Measurements from ENCODE around the gene STK32B.
"Not testable (repeated sequence)": the region's sequence is repeated elsewhere in the genome, so short reads cannot be mapped to it uniquely, and the experiment has no call there.

The STK32B gene

DNA sequence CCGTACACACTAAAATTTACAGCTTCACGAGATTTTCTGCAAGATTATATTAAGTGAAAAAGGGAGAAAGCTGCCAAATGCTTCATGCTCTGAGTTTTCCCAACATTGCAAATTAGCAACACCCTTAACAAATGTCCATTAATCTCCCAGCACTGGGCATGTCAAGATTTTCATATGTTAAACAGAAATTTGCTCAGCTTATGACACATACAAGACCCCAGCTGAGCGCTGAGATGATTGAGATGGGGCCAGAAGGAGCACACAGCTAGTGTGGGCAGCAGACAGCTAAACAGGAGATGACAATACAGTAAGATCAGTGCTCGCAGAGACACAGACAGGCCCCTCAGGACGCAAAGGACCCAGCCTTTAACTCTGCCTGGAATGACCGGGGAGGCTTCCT, 208.8 kb downstream of the STK32B start:
- DNase-seq (ENCODE audit: low spot score), result no peak

DNA sequence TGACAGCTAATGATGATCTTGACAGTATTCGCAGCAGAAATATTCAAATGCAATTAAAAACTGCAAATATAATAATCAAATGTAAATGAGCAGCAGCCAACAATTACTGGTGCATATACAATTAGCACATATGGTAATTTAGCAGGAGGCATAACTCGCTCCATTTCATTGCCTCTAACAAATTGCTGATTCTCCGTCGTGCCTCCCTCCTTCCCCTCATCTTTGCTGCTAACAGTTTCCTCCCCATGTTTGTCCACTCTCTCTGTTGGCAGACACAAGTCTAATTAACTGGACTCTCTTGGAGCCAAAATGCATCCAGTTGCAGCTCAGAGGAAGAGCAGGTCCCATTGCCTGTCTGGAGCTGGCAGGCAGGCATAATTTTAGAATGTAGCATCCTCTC, 210.6 kb downstream of the STK32B start:
- no peak for DNase-seq (ENCODE audit: low spot score)

DNA sequence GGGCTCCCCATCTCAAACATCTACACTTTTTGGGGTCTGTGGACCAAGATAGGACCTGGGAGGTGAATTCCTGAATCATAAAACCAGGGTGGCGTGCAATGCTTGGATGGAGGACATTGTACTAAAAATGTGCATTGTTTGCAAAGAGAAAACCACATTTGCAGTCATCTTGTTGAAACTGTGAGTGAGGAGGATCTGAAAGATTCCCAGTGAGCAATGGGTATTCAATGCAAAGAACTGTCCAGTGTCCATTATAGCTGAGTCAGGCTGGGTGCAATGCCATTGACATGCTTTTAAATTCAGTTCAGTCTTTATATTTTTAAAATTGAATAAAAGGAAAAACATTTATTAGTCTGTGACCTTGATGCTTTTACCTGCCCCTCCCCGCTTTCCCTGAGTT, 215.7 kb downstream of the STK32B start:
- DNase-seq (ENCODE audit: low spot score), result no peak

DNA sequence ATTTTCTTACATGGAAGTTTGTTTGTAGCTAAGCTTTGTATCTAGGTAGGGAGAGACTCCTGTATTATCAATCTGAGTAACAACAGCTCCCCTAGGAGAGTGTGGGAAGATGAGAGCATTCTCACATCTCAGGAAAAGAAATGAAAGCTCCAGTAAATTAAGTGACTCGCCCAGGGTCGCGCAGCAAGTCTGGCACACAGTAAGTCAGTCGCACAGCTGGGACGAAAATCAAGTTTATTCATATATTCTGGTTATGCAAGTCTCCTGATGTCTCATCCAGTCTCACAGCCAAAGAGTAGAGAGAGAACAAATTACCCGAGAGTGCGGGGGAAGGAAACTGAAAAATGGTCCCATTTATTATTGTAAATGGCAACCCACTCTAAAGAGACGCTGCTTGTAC, 216.1 kb downstream of the STK32B start:
- no peak for DNase-seq (ENCODE audit: low spot score)

DNA sequence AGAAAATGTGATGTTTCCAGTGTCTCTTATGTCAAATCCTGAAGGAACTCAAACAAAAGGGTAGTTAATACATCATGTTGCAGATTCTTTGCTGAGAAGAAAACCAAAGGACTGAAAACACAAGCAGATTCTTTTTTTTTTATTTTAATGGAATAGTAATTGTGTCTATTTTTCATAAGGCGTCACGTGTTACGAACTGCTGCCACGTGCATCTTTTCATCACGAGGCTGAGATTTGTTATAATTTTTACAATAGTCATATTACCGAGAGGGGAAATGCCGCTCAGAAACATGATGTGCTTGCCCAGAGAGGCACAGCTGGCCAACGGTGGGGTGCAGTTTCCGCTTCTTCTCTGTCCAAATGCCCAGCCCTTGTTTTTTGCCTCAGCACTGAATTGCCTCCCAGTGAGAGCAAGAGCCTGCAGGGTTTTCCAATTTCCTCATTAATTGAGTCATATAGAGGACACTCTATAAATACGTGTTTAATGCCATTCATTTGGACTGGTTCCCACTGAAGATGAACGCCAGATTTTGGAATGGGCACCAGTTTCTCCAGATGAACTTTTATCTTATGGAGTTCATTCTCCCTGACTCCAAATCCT, 225.3 kb downstream of the STK32B start:
- DNase-seq (ENCODE audit: low spot score), result no peak

DNA sequence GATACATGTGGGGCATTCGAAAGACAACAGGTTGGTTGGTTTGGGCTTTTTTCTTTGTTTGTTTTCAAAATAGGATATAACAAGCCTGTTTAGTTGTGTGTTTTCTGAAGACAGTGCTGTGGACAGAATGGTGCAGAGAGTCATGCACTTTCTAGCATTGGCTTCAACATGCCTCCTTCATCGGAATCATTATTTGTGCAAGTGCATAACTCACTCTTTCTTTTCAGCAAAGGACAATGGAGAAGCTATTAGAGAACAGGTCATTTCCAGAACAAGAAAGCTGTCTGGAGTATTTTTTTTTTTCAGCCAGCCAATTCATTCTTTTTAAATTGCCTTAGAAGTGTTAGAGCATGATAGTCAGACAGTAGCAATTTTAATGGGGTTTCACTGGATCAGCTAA, 225.8 kb downstream of the STK32B start:
- no peak for DNase-seq (ENCODE audit: low spot score)

DNA sequence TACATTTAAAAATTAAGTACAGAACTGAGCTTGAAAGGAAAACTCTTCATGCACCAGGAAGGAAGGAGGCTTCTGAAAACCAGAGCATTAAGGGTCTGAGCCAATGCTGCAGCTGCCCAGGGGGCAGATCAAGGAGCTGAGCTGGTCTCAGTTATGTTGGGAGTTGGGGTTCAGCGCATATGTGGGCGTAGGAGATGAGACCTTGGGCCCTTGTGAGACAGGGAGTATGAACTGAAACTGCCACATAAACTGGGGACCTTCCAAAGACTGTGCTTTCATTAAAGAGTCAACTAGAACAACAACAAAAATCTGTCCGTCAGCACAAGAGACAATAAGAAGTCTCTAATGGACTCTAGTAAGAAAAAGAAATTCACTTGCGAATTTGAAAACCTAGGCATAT, 226.9 kb downstream of the STK32B start:
- DNase-seq (ENCODE audit: low spot score), result no peak

DNA sequence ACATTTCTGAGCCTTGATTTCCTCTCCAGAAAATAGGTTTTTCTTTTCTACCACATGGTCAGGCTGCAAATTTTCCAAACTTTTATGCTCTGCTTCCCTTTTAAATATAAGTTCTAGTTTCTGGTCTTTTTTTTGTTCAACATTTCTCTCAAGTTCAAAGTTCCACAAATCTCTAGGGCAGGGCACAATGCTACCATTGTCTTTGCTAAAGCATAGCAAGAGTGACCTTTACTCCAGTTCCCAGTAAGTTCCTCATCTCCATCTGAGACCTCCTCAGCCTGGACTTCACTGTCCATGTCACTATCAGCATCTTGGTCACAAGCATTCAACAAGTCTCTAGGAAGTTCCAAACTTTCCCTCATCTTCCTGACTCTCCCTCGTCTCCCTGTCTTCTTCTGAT, 228.8 kb downstream of the STK32B start:
- not testable (repeated sequence) for DNase-seq (ENCODE audit: low spot score)

DNA sequence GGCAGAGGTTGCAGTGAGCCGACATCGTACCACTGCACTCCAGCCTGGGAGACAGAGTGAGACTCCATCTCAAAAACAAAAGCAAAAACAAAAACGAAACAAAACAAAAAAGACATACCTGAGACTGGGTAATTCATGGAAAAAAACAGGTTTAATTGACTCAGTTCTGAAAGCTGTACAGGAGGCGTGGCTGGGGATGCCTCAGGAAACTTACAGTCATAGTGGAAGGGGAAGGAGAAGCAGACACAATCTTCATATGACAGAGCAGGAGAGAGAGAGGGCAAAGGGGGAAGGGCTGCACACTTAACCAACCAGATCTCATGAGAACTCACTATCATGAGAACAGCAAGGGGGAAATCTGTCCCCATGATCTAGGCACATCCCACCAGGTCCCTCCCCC, 229.5 kb downstream of the STK32B start:
- DNase-seq (ENCODE audit: low spot score), result no peak

DNA sequence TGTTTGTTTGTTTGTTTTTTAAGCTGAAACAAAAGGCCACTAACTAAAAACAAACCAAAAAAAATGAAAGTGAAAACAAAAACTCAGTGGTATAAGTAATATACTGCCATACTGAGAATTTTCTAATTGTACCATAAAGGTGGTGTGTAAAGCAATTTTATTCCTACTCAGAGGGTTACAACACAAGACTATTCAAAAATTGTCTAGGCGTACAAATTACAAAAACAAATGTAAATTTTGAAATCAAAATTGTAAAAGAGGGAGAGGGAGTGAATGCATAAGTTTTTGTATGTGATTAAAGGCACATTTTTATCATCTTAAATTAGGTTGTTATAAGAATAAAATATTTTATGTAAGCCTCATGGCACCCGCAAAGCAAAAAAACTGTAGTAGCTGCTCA, 232.6 kb downstream of the STK32B start:
- no peak for DNase-seq (ENCODE audit: low spot score)

DNA sequence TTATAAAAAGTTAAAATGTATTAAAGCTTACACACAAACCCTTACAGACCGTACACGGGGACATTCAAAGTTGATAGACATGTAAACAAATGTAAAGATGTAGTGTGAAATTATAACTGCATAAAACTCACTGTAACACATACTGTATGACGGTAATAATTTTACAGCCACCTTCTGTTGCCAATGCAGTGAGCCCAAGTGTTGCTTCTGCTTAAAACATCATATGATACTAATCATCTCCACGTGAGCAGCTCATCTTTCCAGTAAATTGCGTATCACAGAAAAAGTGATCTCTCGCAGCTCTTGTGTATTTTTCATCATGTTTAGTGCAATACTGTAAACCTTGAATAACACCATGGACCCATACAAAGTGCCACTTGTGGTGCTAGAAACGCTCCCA, 233.2 kb downstream of the STK32B start:
- DNase-seq (ENCODE audit: low spot score), result no peak

DNA sequence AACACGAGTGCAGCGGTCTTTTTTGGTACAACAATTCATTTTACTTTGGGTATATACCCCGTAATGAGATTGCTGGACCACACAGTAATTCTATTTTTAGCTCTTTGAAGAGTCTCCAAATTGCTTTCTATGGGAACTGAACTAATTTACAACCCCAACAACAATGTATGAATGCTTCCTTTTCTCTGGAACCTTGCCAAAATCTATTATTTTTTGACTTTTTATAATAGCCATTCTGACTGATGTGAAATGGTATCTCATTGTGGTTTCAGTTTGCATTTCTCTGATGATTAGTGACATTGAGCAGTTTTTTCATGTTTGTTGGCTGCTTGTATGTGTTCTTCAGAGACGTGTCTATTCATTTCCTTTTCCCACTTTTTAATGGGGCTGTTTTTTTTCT, 240.8 kb downstream of the STK32B start:
- no peak for DNase-seq (ENCODE audit: low spot score)

DNA sequence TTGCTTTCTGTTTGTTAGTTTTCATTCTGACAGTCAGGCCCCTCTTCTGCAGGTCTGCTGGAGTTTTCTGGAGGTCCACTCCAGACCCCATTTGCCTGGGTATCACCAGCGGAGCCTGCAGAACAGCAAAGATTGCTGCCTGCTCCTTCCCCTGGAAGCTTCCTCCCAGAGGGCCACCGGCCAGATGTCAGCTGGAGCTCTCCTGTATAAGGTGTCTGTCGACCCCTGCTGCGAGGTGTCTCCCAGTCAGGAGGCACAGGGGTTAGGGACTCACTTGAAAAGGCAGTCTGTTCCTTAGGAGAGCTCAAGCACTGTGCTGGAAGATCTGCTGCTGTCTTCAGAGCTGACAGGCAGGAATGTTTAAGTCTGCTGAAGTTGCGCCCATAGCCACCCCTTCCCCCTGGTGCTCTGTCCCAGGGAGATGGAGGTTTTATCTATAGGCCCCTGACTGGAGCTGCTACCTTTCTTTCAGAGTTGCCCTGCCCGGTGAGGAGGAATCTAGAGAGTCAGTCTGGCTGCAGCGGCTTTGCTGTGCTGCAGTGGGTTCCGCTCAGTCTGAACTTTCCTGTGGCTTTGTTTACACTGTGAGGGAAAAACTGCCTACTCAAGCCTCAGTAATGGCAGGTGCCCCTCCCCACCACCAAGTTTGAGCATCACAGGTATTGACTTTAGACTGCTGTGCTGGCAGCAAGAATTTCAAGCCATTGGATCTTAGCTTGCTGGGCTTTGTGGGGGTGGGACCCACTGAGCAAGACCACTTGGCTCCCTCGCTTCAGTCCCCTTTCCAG, 246.9 kb downstream of the STK32B start:
- DNase-seq (ENCODE audit: low spot score), result not testable (repeated sequence)

DNA sequence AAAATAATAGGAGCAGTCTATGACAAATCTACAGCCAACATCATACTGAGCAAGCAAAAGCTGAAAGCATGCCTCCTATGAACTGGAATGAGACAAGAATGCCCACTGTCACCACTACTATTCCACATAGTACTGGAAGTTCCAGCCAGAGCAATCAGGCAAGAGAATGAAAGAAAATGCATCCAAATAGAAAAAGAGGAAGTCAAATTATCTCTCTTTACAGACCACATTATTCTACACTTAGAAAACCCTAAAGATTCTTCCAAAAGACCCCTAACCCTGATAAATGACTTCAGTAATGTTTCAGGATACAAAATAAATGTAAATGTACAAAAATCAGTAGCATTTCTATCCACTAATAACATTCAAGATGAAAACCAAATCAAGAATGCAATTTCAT, 249.0 kb downstream of the STK32B start:
- DNase-seq (ENCODE audit: low spot score), result no peak

DNA sequence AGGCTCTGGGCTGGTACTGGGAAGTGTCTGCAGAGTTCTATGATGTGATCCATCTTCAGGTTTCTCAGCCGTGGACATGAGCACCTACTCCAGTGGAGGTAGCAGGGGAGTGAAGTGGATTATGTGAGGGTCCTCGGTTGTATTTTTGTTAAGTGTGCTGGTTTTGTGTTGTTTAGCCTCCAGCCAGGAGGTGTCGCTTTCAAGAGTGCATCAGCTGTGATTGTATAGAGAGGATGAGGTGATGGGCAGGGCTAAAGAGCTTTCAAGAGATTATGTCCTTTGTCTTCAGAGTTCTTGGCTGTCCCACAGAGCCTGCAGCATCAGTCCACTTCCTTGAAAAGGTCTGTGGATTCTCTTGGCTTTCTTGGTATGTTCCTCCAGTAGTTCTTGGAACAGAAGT, 256.6 kb downstream of the STK32B start:
- DNase-seq (ENCODE audit: low spot score), result no peak

DNA sequence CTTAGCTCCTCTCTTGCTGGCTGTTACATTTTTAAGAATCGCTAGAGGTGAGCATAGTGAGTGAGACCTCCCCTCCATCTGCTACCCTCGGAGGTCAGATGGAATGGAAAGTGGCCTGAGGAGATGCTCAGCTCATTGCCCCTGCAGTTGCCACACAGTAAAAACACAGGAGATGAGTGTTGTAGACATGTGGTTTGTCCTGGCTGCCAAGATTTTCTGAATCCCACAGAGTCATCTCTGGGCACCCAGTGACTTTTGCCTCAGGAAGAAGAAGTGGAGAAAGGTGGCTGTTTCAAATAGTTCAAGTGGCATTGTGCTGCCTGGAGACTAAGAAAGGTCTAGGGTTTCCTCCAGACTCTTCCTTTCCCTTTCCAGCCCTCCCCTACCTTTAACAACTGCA, 271.0 kb downstream of the STK32B start:
- DNase-seq (ENCODE audit: low spot score), result no peak

DNA sequence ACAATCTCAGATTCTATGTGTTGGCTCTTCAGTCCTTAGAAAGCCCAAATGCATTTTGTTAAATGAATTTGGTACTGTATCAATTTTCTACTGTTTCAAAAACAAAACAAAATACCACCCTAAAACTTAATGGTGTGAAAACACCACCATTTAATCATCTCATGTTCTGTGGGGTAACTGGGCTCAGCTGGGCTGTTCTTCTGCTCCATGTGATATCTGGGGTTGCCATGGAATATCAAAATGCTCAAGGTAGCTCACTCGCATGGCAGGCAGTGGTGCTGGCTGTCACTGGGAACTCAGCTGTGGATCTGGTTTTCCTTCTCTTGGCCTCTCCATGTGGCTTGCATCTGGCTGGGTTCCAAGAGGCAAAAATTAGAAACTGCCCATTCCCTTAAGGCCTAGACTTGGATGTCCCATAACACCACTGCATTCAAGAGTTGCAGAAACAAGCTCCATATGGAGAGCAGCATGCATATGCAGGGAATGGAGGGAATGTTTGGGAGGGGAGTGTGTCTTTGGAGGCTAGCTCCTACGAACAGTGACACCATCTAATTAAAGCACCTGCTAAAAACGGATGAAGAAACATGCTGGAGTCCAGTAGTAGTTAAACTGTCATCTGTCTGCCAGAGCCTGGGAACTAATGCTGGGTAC, 279.2 kb downstream of the STK32B start:
- no peak for DNase-seq (ENCODE audit: low spot score)

DNA sequence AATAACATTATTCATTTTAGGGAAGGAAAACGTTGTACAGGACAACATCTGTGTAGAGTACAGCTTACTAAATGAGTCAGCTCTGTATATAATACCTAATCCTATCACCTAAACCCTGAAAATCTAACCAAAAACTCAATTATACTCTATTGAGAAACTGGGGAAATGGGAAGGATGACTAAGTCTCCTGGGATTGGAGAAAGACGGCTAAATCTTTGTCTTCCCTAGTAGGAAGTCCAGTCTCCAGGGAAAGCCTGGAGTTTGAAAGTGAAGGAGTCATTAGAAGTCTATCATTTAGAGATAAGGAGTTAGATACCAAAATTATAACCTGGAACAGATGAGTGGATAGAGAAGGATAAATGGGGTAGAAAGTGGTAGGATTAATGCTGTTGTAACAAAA, 286.5 kb downstream of the STK32B start:
- no peak for DNase-seq (ENCODE audit: low spot score)

DNA sequence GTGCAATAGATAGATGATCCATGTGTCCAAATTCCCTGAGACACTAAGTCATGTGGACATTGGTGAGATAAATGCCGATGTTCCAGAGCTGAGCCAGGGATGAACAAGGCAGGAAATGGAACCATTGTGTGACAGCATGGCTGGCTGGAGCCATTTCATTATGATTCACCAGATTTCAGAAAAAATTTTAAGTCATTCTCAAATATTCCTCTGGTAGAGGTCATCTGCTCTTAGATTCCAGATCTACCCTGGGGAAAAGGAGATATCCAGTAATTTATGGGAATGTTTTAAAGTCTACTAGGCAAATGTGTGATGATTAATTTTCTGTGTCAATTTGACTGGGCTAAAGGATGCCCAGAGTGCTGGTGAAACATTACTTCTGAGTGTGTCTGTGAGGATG, 287.3 kb downstream of the STK32B start:
- DNase-seq (ENCODE audit: low spot score), result no peak

DNA sequence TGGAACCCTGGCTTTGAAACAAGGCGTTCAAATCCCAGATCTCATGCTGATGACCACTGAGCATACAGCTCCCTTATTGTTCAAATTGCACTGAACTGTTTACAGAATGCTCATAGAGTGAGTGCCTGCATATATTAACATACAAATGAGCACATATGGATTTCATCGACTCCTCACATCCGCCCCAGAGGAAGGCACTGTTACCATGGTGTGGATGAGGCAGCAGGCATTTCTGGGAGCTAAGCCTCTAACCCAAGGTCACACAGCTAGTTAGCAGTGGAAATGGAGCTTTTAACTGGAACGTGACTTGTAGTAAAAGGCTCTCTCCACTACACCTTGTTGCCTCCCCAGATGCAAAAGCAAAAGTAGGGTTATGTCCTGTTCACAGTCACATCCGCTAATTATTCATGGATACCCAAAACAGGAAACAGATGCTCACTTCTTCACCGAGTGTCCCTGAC, 289.7 kb downstream of the STK32B start:
- DNase-seq (ENCODE audit: low spot score), result no peak

DNA sequence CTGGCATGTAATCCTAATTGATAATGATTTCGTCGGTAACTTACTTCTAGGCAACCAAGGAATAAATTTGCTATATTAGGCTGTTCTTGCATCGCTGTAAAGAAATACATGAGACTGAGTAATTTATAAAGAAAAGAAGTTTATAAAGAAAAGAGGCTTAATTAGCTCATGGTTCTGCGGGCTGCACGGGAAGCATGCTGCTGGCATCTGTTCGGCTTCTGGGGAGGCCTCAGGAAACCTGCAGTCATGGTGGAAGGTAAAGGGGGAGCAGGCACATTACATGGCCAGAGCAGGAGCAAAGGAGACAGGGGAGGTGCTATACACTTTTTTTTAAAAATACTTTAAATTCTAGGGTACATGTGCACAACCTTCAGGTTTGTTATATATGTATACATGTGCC, 290.2 kb downstream of the STK32B start:
- no peak for DNase-seq (ENCODE audit: low spot score)

DNA sequence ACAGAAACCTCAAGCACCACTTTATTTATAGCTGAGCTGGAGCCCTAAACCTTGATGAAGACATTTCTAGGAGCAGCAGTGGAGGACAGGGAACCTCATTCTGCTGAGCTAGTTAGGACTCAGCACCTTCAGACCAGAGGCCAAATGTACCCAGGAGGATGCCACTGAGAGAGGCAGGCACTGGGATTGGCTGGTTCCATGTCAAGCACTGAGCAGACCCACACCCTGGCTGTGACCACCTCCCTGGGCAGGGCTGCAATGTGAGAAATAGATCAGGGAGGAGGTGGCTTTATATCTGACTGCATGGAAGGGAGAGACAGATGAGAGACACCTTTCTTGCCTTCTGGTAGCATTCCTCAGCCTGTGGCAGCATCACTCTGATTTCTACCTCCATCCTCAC, 304.6 kb downstream of the STK32B start:
- no peak for DNase-seq (ENCODE audit: low spot score)

DNA sequence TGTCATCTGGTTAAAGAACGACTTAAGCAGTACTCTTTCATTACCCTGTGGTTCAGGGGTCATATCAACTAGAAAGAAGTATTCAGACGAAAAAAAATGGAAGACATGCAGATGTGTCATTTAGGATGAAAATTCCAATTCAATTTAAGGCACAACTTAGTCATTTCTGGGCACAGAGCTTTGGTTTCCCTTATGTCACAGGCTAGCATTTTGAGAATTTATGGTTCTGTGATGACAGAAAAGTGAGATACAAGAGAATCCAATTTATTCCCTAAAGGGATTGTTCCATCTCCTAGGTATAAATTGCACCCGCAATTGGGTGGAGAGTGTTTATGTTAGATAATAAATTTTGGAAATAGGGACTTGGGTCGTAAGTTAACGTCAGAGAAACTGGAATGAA, 306.6 kb downstream of the STK32B start:
- DNase-seq (ENCODE audit: low spot score), result no peak

Data from globus pallidus (tissue), 1 donor.